ENCODE results near the gene KHDRBS1. TPM values are rescaled to one million over a fixed set of nuclear protein-coding genes. Genes with fewer than 3 reads are reported as not detected.

The KHDRBS1 gene
- total RNA-seq, 1 experiment from 2014 or later: 86.7 TPM

GRCh38 chr1:32014199-32014947 is 705 bp downstream of the KHDRBS1 start:
- TSS peak; percentile 47 for BruUV-seq (replicated peaks)
- intact Hi-C loops (cut with micrococcal nuclease): no loop called here
- Histone ChIP-seq H3K9me2 (replicated peaks; ENCODE audit: low read length) (no peaks in the 10 kb centered on the region), H2AFZ (ENCODE audit: low read length) (peak overlapping the region; percentile 67; the same call in 1 of the 2 replicates), H3K9ac (ENCODE audit: low read length) (peak overlapping the region; percentile 93), H3K4me2 (ENCODE audit: low read length) (peak overlapping the region; percentile 88), H3F3A (ENCODE audit: low read length, unreplicated experiment) (no peaks in the 10 kb centered on the region), H3K9me3 (ENCODE audit: low read length) (no peaks in the 10 kb centered on the region), H3K36me3 (ENCODE audit: low read depth, low read length) (peaks cover 6% of the 10 kb centered on the region; the same call in 1 of the 2 replicates), H3K79me2 (ENCODE audit: low read length) (peaks cover 57% of the 10 kb centered on the region), H3K27me3 (ENCODE audit: low read length) (no peaks in the 10 kb centered on the region), H3K27ac (ENCODE audit: low read length) (peak overlapping the region; percentile 65), H3K4me1 (ENCODE audit: insufficient read depth, low read length) (peaks cover 13% of the 10 kb centered on the region; the same call in 1 of the 2 replicates), H3K4me3 (ENCODE audit: low read length) (peak overlapping the region; percentile 97), H4K20me1 (ENCODE audit: low read length) (peaks cover 37% of the 10 kb centered on the region)
- TF ChIP-seq, protein P1, sequence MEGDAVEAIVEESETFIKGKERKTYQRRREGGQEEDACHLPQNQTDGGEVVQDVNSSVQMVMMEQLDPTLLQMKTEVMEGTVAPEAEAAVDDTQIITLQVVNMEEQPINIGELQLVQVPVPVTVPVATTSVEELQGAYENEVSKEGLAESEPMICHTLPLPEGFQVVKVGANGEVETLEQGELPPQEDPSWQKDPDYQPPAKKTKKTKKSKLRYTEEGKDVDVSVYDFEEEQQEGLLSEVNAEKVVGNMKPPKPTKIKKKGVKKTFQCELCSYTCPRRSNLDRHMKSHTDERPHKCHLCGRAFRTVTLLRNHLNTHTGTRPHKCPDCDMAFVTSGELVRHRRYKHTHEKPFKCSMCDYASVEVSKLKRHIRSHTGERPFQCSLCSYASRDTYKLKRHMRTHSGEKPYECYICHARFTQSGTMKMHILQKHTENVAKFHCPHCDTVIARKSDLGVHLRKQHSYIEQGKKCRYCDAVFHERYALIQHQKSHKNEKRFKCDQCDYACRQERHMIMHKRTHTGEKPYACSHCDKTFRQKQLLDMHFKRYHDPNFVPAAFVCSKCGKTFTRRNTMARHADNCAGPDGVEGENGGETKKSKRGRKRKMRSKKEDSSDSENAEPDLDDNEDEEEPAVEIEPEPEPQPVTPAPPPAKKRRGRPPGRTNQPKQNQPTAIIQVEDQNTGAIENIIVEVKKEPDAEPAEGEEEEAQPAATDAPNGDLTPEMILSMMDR (conservative IDR thresholded peaks at IDR 0.05; ENCODE audit: low read depth, low read length): no peak
- TF ChIP-seq EZH2 (IDR thresholded peaks at IDR 0.05; ENCODE audit: low read length, unreplicated experiment): no peak
- TF ChIP-seq EZH2phosphoT487 (IDR thresholded peaks at IDR 0.05; ENCODE audit: borderline replicate concordance, low read length): no peak
- DNase-seq (peak; percentile 29), ATAC-seq (peak; percentile 18)
- POLR2A ChIA-PET (ENCODE audit: unreplicated experiment): interaction anchor here (0.6 to 0.8 kb wide), 3 partner anchors 20 to 254 kb away, joined by 3 read pairs; no protein-coding TSS in a partner anchor
- CTCF ChIA-PET: interaction anchor here (0.6 to 0.9 kb wide), 3 partner anchors 49 to 506 kb away, joined by 3 to 6 read pairs (median 5); no protein-coding TSS in a partner anchor

- no peak for DNase-seq
- Histone ChIP-seq H3K9me2 (replicated peaks; ENCODE audit: low read length) (no peaks in the 10 kb centered on the region), H3K4me1 (ENCODE audit: insufficient read depth, low read length) (peaks cover 13% of the 10 kb centered on the region; the same call in 1 of the 2 replicates), H2AFZ (ENCODE audit: low read length) (peak overlapping the region; percentile 67; the same call in 1 of the 2 replicates), H3K4me3 (ENCODE audit: low read length) (peak overlapping the region; percentile 97), H3K9ac (ENCODE audit: low read length) (peak overlapping the region; percentile 93), H3K27ac (ENCODE audit: low read length) (no peak overlapping the region), H3K4me2 (ENCODE audit: low read length) (peak overlapping the region; percentile 88), H3F3A (ENCODE audit: low read length, unreplicated experiment) (no peaks in the 10 kb centered on the region), H3K36me3 (ENCODE audit: low read depth, low read length) (peaks cover 6% of the 10 kb centered on the region; the same call in 1 of the 2 replicates), H3K27me3 (ENCODE audit: low read length) (no peaks in the 10 kb centered on the region), H4K20me1 (ENCODE audit: low read length) (peaks cover 42% of the 10 kb centered on the region), H3K79me2 (ENCODE audit: low read length) (peaks cover 62% of the 10 kb centered on the region), H3K9me3 (ENCODE audit: low read length) (no peaks in the 10 kb centered on the region)
- no peak for ATAC-seq
- BruUV-seq (replicated peaks): no TSS peak
- intact Hi-C loops (cut with micrococcal nuclease): no loop called here
- POLR2A ChIA-PET (ENCODE audit: unreplicated experiment): interaction anchor here (0.6 to 0.8 kb wide), 2 partner anchors 20 to 255 kb away, joined by 3 read pairs; no protein-coding TSS in a partner anchor
- TF ChIP-seq EZH2phosphoT487 (IDR thresholded peaks at IDR 0.05; ENCODE audit: borderline replicate concordance, low read length) (no peak), EZH2 (IDR thresholded peaks at IDR 0.05; ENCODE audit: low read length, unreplicated experiment) (no peak)
- TF ChIP-seq, protein P1 (conservative IDR thresholded peaks at IDR 0.05; ENCODE audit: low read depth, low read length): no peak
- CTCF ChIA-PET: interaction anchor here (0.6 to 0.9 kb wide), 2 partner anchors 48 to 506 kb away, joined by 3 to 6 read pairs; no protein-coding TSS in a partner anchor
Measured at GRCh38 chr1:32014948-32015273, 1.2 kb downstream of the KHDRBS1 start.

Data from PC-3 (cell line).